Fibroblast of peridontal ligament (primary cell): ENCODE measurements around the gene HEXB.

Experiments used
- DNase-seq: peaks from one replicate; pipeline ENCODE4 v3.0.0-alpha.2; 2010; ENCODE audit errors: extremely low read depth

Gene HEXB

GRCh38 chr5:74684900-74685851 lies at the start of gene HEXB:
TSS of gene HEXB (plus strand) at chr5:74685233. CDS start at chr5:74685261, 28 bp downstream.
- peak; percentile 67 for DNase-seq

GRCh38 chr5:74636149-74636548 lies 48.9 kb upstream of the HEXB start:
- DNase-seq: no peak

GRCh38 chr5:74636552-74636951 lies 48.5 kb upstream of the HEXB start:
- no peak for DNase-seq

GRCh38 chr5:74638544-74638969 lies 46.5 kb upstream of the HEXB start:
- DNase-seq: no peak

- peak; percentile 58 for DNase-seq
These were observed 45.8 kb upstream of the HEXB start for GRCh38 chr5:74638970-74639806.

GRCh38 chr5:74639807-74640449 lies 45.1 kb upstream of the HEXB start:
- DNase-seq: peak; percentile 43

GRCh38 chr5:74640450-74640953 lies 44.5 kb upstream of the HEXB start, which contains the start of gene ENC1:
TSS of gene ENC1 (minus strand) at chr5:74640728. CDS start at chr5:74636485, 4,243 bp downstream.
- peak; percentile 74 for DNase-seq

- peak; percentile 66 for DNase-seq
These were observed 43.9 kb upstream of the HEXB start for GRCh38 chr5:74640954-74641734.

- peak; percentile 92 for DNase-seq
These were observed 43.1 kb upstream of the HEXB start for GRCh38 chr5:74641735-74642542.

GRCh38 chr5:74642543-74642863 lies 42.5 kb upstream of the HEXB start:
- DNase-seq: no peak

GRCh38 chr5:74643111-74643562 lies 41.9 kb upstream of the HEXB start:
- peak; percentile 81 for DNase-seq

- no peak for DNase-seq
These were observed 37.9 kb upstream of the HEXB start for GRCh38 chr5:74647096-74647495.

GRCh38 chr5:74648835-74649293 lies 36.2 kb upstream of the HEXB start:
- DNase-seq: peak; percentile 78

GRCh38 chr5:74649421-74649973 lies 35.5 kb upstream of the HEXB start:
- peak; percentile 44 for DNase-seq

- no peak for DNase-seq
These were observed 33.3 kb upstream of the HEXB start for GRCh38 chr5:74651710-74652109.

GRCh38 chr5:74652576-74652975 lies 32.5 kb upstream of the HEXB start:
- DNase-seq: no peak

- no peak for DNase-seq
These were observed 31.0 kb upstream of the HEXB start for GRCh38 chr5:74653991-74654390.

- DNase-seq: no peak
These were observed 29.8 kb upstream of the HEXB start for GRCh38 chr5:74655206-74655605.

GRCh38 chr5:74655716-74656115 lies 29.3 kb upstream of the HEXB start:
- DNase-seq: no peak

- DNase-seq: no peak
These were observed 27.9 kb upstream of the HEXB start for GRCh38 chr5:74657165-74657564.
